Tibial nerve (tissue), 4 donors: Measurements from ENCODE around the gene LARP1B. TPM values are rescaled to one million over a fixed set of nuclear protein-coding genes. Genes with fewer than 3 reads are reported as not detected.
"Not testable (repeated sequence)": the region's sequence is repeated elsewhere in the genome, so short reads cannot be mapped to it uniquely, and the experiment has no call there.

Experiments used
- DNase-seq, 2 donors: peaks; one replicate each; pipeline ENCODE4 v3.0.0-alpha.2; 2019; ENCODE audit warnings: low spot score in 2 of 2
- H3K27ac ChIP-seq, 4 donors: fragments of 200-600 bp; sonication (generic) in 3 of 4; one replicate each; pipeline ENCODE4 v1.5.1; 2017 to 2019; ENCODE audit warnings: mild to moderate bottlenecking in 1 of 4
- H3K27me3 ChIP-seq, 2 donors: fragments of 200-600 bp; sonication (generic) in 1 of 2; one replicate each; pipeline versions ENCODE4 v1.5.1 to v1.6.0; 2017 to 2019
- H3K36me3 ChIP-seq, 3 donors: fragments of 200-600 bp; sonication (generic); one replicate each; pipeline ENCODE4 v1.5.1; 2018 to 2019
- H3K4me1 ChIP-seq, 4 donors: fragments of 200-600 bp; sonication (generic) in 3 of 4; one replicate each; pipeline ENCODE4 v1.5.1; 2017 to 2019
- H3K4me3 ChIP-seq, 4 donors: fragments of 200-600 bp; sonication (generic) in 3 of 4; one replicate each; pipeline ENCODE4 v1.5.1; 2017 to 2019; ENCODE audit warnings: mild to moderate bottlenecking in 1 of 4, moderate library complexity in 1 of 4
- H3K9me3 ChIP-seq, 4 donors: fragments of 200-600 bp; sonication (generic) in 3 of 4; one replicate each; pipeline ENCODE4 v1.5.1; 2017 to 2019
- CTCF ChIP-seq, 5 experiments: fragments of 200-600 bp in 3 of 5; fragments of 450-650 bp in 2 of 5; sonication (generic) in 3 of 5; IDR thresholded peaks; one replicate each; pipeline ENCODE4 v1.5.1; 2016 to 2019; ENCODE audit warnings: antibody characterized with exemption in 5 of 5, mild to moderate bottlenecking in 3 of 5, moderate library complexity in 2 of 5
- EP300 ChIP-seq, 2 donors: sonication (generic); formaldehyde crosslinking; IDR thresholded peaks; one replicate each; pipeline ENCODE4 v1.6.1; 2017; ENCODE audit warnings: antibody characterized with exemption in 2 of 2, mild to moderate bottlenecking in 1 of 2
- POLR2A ChIP-seq, 2 donors: fragments of 450-650 bp; IDR thresholded peaks; one replicate each; pipeline ENCODE4 v1.6.1; 2017; ENCODE audit warnings: antibody characterized with exemption in 2 of 2, mild to moderate bottlenecking in 2 of 2, moderate library complexity in 2 of 2
- WGBS, 2 donors: methylation state at CpG; one replicate each; pipeline ENCODE4 v1.1.5; 2018; 5-methylcytosine and 5-hydroxymethylcytosine counted together
- total RNA-seq, 4 donors: library from RNA; depleted of rRNA; stranded (reverse); fragments of >200 nt; gene quantifications; one replicate each; pipeline ENCODE4 v1.1.0, GENCODE V29; 2016

LARP1B gene
- total RNA-seq, 4 donors from 2014 or later = 23.1 to 43.8 (median 34.4) TPM

GRCh38 chr4:128155231-128155855 is 94.2 kb downstream of the LARP1B start:
- WGBS, 2 donors = 95 to 97% methylated on average over 25 to 29 of the region's 29 CpGs
- DNase-seq = no peak
- H3K27ac ChIP-seq = no peak overlapping the region

GRCh38 chr4:128155874-128156456 is 94.9 kb downstream of the LARP1B start:
- Histone ChIP-seq H3K4me1 (no peaks in the 10 kb centered on the region), H3K27ac (no peak overlapping the region), H3K9me3 (peaks cover 0 to 6% (median 0%) of the 10 kb centered on the region in 4 donors), H3K4me3 (no peak overlapping the region), H3K36me3 (peaks cover 0 to 20% (median 0%) of the 10 kb centered on the region in 3 donors), H3K27me3 (no peaks in the 10 kb centered on the region)
- TF ChIP-seq CTCF (IDR thresholded peaks at IDR 0.05) (no peak), POLR2A (IDR thresholded peaks at IDR 0.05) (no peak), EP300 (IDR thresholded peaks at IDR 0.05) (no peak)
- WGBS, 2 donors = 96 to 99% methylated on average over 9 to 10 of the region's 10 CpGs
- no peak for DNase-seq

More at GRCh38 chr4:128155231-128155855, 94.2 kb downstream of the LARP1B start:
- Histone ChIP-seq H3K4me1 (no peaks in the 10 kb centered on the region), H3K36me3 (peaks cover 0 to 22% (median 0%) of the 10 kb centered on the region in 3 donors), H3K9me3 (peaks cover 0 to 6% (median 0%) of the 10 kb centered on the region in 4 donors), H3K27me3 (no peaks in the 10 kb centered on the region), H3K4me3 (no peak overlapping the region)
- TF ChIP-seq CTCF (IDR thresholded peaks at IDR 0.05) (no peak), EP300 (IDR thresholded peaks at IDR 0.05) (no peak), POLR2A (IDR thresholded peaks at IDR 0.05) (no peak)

- not testable (repeated sequence) for H3K4me1 ChIP-seq, H3K27me3 ChIP-seq, H3K27ac ChIP-seq, DNase-seq, H3K9me3 ChIP-seq, H3K4me3 ChIP-seq
- WGBS, 2 donors = 94 to 97% methylated on average over 3 of the region's 3 CpGs
- H3K36me3 ChIP-seq = peaks cover 0 to 19% (median 0%) of the 10 kb centered on the region in 3 donors
Observed at GRCh38 chr4:128156472-128156871, 95.4 kb downstream of the LARP1B start.

GRCh38 chr4:128158894-128159293 is 97.8 kb downstream of the LARP1B start:
- peaks cover 0 to 12% (median 0%) of the 10 kb centered on the region in 3 donors for H3K36me3 ChIP-seq
- H3K4me3 ChIP-seq = no peak overlapping the region
- WGBS, 2 donors = 86 to 95% methylated on average over 2 of the region's 2 CpGs
- DNase-seq = no peak
- TF ChIP-seq EP300 (IDR thresholded peaks at IDR 0.05) (no peak), POLR2A (IDR thresholded peaks at IDR 0.05) (no peak), CTCF (IDR thresholded peaks at IDR 0.05) (no peak)
- H3K27me3 ChIP-seq = no peaks in the 10 kb centered on the region
- peaks cover 0 to 6% (median 0%) of the 10 kb centered on the region in 4 donors for H3K9me3 ChIP-seq
- H3K27ac ChIP-seq = no peak overlapping the region
- H3K4me1 ChIP-seq = peaks cover 0 to 7% (median 0%) of the 10 kb centered on the region in 4 donors

GRCh38 chr4:128159967-128160366 is 98.9 kb downstream of the LARP1B start:
- DNase-seq = no peak
- TF ChIP-seq POLR2A (IDR thresholded peaks at IDR 0.05) (no peak), EP300 (IDR thresholded peaks at IDR 0.05) (no peak), CTCF (IDR thresholded peaks at IDR 0.05) (no peak)
- Histone ChIP-seq H3K27me3 (no peaks in the 10 kb centered on the region), H3K9me3 (peaks cover 0 to 6% (median 0%) of the 10 kb centered on the region in 4 donors), H3K4me3 (no peak overlapping the region), H3K4me1 (peaks cover 0 to 7% (median 0%) of the 10 kb centered on the region in 4 donors), H3K36me3 (peaks cover 0 to 12% (median 0%) of the 10 kb centered on the region in 3 donors), H3K27ac (no peak overlapping the region)
- 60 to 61% methylated on average over 2 of the region's 2 CpGs for WGBS, 2 donors
